ENCODE data around the gene GFI1. TPM values are rescaled to one million over a fixed set of nuclear protein-coding genes. Genes with fewer than 3 reads are reported as not detected.

Gene GFI1
- total RNA-seq, 1 experiment from 2014 or later = 1.6 TPM

DNA sequence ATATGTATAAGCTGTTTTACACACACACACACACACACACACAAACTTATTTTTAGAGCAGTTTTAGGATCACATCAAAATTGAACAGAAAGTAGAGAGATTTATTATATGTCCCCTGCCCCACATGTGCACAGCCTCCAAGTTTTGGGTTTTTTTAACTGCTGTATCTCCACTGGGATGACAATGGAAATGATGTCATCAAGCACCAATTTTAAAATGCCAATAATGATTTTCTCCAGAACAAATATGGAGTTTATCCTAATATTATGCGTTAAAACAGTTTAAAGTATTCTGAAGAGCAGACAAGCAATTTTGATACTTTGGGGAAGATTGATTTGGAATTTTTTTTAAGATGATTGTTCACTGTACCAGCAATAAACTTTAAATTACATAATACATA, 56.7 kb downstream of the GFI1 start:
- in situ Hi-C loops (cut with HindIII; ENCODE audit: low sequenced_read_pairs) = no loop called here
- no peak for DNase-seq (ENCODE audit: low spot score)

DNA sequence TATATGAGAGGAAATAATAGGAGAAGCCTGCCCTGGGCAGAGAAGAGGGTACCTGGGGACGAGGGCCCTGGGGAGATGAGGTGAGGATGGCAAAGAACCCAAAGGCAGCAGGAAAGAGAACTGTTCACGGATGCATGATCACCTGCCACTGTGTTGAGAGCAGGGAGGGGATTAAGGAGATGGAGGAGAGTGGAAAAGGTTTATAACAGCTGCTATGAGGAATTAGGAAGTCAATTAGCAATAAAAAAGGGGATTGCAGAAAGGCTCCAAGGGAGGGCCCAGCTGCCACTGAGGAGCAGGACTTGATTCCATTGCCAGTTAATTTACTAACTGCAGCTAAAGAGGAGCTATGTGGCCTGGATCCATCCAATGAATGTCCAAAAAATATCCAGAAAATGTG, 61.1 kb downstream of the GFI1 start:
- no peak for DNase-seq (ENCODE audit: low spot score)
- in situ Hi-C loops (cut with HindIII; ENCODE audit: low sequenced_read_pairs) = no loop called here

Other genes with a start within 250 kb of the GFI1 start
- 35.2 and 39.2 TPM in 2 replicates for gene GLMN, start 187.9 kb downstream of the GFI1 start, total RNA-seq (2014; rRNA removed; shearing (Covaris generic))
- 17.3 and 38.1 TPM in 2 replicates for gene RPAP2, start 187.9 kb downstream of the GFI1 start, total RNA-seq (2014; rRNA removed; shearing (Covaris generic))